GM21360 (cell line): ENCODE measurements around the gene LMBR1.
A peak's percentile ranks its signal among the peaks of the same experiment; 100 is the strongest.
"Not testable (repeated sequence)": the region's sequence is repeated elsewhere in the genome, so short reads cannot be mapped to it uniquely, and the experiment has no call there.

Source experiments
- ATAC-seq: cut with Tn5 transposase; IDR thresholded peaks from one replicate; pipeline ENCODE4 v1.9.1; 2021; ENCODE audit warnings: mild to moderate bottlenecking, moderate library complexity; ENCODE audit not compliant: unreplicated experiment

The LMBR1 gene, protein sequence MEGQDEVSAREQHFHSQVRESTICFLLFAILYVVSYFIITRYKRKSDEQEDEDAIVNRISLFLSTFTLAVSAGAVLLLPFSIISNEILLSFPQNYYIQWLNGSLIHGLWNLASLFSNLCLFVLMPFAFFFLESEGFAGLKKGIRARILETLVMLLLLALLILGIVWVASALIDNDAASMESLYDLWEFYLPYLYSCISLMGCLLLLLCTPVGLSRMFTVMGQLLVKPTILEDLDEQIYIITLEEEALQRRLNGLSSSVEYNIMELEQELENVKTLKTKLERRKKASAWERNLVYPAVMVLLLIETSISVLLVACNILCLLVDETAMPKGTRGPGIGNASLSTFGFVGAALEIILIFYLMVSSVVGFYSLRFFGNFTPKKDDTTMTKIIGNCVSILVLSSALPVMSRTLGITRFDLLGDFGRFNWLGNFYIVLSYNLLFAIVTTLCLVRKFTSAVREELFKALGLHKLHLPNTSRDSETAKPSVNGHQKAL

GRCh38 chr7:156892821-156893706 lies at the start of gene LMBR1:
LMBR1 (minus strand) TSS chr7:156893183; CDS start chr7:156892993, 190 bp downstream.
- ATAC-seq: peak; percentile 64

- ATAC-seq: no peak
These were observed 49.7 kb upstream of the LMBR1 start for GRCh38 chr7:156942708-156943090.

DNA sequence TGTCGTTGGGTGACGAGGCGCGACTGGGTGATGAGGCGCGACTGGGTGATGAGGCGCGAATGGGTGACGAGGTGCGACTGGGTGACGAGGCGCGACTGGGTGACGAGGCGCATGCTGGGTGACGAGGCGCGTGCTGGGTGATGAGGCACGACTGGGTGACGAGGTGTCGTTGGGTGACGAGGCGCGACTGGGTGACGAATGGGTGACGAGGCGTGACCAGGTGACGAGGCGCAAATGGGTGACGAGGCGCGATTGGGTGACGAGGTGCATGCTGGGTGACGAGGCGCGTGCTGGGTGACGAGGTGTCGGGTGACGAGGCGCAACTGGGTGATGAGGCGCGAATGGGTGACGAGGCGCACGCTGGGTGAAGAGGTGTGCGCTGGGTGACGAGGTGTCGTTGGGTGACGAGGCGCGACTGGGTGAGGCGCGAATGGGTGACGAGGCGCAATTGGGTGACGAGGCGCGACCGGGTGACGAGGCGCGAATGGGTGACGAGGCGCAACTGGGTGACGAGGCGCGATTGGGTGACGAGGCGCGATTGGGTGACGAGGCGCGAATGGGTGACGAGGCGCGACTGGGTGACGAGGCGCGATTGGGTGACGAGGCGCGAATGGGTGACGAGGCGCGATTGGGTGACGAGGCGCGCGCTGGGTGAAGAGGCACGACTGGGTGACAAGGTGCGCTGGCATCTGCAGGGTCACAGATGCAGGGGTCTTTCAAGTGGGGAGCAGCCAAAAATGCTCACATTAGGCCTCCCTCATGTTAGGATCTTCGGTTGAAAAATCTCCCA lies 48.6 kb upstream of the LMBR1 start:
- no peak for ATAC-seq

DNA sequence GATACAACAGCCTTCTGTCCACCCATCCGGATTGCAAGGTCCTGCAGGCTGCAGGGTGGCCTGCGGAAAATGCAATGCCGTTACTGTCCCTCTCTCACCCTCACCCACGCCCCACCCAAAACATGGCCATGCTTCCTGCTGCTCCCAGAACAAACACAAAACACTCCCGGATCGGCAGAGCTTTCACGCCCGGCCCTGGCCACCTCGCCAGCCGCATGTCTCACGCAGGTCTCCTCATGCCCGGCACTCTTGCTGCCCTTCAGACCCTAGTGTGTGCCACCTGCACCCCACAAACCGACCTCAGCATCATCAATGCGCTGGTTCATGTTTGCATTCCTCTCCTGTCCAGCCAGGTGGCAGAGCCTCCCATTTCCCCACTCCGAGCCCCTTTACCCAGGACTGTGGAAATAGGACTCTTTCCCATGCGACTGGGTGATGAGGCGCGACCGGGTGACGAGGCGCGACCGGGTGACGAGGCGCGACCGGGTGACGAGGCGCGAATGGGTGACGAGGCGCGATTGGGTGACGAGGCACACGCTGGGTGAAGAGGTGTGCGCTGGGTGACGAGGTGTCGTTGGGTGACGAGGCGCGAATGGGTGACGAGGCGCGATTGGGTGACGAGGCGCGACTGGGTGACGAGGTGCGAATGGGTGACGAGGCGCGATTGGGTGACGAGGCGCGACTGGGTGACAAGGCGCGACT lies 47.6 kb upstream of the LMBR1 start:
- ATAC-seq: no peak

DNA sequence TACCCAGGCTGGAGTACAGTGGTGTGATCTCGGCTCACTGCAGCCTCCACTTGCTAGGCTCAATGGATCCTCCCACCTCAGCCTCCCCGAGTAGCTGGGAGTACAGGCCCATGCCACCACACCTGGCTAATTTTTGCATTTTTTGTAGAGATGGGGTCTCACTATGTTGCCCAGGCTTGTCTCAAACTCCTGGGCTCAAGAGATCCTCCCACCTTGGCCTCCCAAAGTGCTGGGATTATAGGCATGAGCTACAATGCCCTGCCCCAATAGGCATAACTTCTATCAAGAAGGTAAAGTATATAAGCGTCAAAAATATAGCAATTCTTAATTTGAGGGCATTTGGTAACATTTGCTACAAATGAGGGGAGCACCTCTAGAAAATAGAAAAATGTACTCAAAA lies 43.8 kb upstream of the LMBR1 start:
- ATAC-seq: not testable (repeated sequence)

- ATAC-seq: no peak
These were observed 42.3 kb upstream of the LMBR1 start for GRCh38 chr7:156935250-156935649.

DNA sequence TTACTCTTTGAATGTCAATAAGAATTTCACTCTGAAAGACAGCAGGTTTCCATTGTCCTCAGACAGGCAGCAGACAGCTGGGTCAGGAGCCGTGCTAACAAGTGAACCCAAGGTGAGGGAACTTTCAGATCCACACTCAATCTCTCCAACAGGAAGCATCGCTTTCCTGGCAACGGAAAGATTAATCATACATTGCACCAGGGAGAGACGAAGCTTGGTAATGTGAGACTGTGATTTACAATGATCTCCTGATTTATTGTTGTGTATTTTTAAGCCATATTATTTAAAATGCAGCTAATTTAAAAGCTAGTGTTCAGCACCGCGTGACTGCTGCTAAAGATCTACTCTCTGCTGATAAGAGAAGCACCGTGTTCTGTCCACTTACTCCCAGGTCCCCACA lies 39.0 kb upstream of the LMBR1 start:
- ATAC-seq: no peak

- no peak for ATAC-seq
These were observed 37.0 kb upstream of the LMBR1 start for GRCh38 chr7:156929789-156930539.

- no peak for ATAC-seq
These were observed 35.4 kb upstream of the LMBR1 start for GRCh38 chr7:156928406-156928747.

GRCh38 chr7:156927571-156928405 lies 34.8 kb upstream of the LMBR1 start:
- ATAC-seq: no peak

- not testable (repeated sequence) for ATAC-seq
These were observed 32.8 kb upstream of the LMBR1 start for GRCh38 chr7:156925821-156926220.

DNA sequence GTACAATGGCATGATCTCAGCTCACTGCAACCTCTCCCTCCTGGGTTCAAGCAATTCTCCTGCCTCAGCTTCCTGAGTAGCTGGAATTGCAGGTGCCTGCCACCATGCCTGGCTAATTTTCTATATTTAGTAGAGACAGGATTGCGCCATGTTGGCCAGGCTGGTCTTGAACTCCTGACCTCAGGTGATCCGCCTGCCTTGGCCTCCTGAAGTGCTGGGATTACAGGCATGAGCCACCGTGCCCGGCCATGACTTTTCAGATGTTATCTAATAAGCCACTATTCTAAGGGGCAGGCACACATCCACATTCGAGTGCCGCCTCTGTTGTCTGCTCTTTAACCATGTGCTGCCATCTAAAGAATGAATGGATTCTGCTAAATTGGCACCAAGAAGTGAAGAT lies 29.3 kb upstream of the LMBR1 start:
- ATAC-seq: not testable (repeated sequence)

DNA sequence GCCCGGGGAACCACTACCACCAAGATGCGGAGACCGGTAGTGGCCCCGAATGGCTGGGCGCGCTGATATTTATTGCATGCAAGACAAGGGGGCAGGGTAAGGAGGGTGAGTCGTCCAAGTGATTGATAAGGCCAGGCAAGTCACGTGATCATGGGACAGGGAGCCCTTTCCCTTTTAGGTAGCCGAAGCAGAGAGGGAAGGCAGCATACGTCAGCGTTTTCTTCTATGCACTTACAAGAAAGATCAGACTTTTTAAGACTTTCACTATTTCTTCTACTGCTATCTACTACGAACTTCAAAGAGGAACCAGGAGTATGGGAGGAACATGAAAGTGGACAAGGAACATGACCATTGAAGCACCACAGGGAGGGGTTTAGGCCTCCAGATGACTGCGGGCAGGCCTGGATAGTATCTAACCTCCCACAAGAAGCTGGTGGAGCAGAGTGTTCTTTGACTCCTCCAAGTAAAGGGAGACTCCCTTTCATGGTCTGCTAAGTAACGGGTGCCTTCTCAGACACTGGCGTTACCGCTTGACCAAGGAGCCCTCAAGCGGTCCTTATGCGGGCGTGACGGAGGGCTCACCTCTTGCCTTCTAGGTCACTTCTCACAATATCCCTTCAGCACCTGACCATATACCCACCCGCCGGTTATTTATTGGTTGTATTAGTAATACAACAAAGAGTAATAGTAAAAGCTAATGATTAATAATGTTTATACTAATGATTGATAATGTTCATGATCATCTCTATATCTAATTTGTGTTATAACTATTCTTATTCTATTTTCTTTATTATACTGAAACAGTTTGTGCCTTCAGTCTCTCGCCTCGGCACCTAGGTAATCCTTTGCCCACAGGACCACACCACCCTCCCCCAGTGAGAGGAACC lies 27.7 kb upstream of the LMBR1 start:
- not testable (repeated sequence) for ATAC-seq

DNA sequence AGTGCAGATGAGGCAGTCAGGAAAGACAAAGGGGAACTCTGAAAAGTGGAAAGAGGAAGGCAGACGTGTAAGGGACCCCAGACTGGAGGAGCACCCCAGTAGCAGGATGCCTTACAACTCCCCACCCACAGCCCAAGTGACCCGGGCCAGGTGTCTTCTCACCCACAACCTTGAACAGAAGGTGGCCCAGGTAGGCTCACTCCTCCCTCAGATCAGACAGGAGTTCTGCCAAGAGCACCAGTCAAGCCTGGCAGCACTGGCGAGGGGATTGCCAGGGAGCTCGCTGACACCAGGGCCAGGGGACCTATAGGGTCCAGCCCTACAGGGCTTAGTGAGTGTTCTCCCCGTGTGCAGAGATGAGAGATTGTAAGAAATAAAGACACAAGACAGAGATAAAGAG lies 27.1 kb upstream of the LMBR1 start:
- no peak for ATAC-seq

GRCh38 chr7:156919132-156919713 lies 26.2 kb upstream of the LMBR1 start:
- no peak for ATAC-seq

DNA sequence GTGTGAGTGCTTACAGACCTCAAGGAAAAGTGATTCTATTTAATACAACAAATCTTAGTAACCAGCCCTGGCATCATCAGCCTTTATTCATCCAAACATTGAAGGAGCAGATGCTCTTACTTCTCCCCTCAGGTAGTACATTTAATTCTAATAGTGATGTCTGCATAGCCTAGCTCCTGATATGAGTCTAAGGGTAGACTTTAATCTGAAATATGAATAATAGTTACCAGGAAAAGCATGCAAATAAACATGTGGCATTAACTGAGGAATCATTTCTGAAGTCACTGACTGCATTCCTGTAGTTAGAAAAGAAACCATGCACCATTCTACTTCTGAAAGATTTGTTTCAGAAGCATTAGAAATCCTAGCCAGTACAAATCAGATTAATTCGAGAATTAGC lies 25.7 kb upstream of the LMBR1 start:
- no peak for ATAC-seq

- ATAC-seq: not testable (repeated sequence)
These were observed 16.7 kb upstream of the LMBR1 start for GRCh38 chr7:156909574-156910252.
